ENCODE measurements around the gene ROR1. TPM values are rescaled to one million over a fixed set of nuclear protein-coding genes. Genes with fewer than 3 reads are reported as not detected.

ROR1 gene
- total and polyA plus RNA-seq, 2 of the 4 experiments (the other 2 are of a cell fraction): 4.4 to 10.0 TPM

DNA sequence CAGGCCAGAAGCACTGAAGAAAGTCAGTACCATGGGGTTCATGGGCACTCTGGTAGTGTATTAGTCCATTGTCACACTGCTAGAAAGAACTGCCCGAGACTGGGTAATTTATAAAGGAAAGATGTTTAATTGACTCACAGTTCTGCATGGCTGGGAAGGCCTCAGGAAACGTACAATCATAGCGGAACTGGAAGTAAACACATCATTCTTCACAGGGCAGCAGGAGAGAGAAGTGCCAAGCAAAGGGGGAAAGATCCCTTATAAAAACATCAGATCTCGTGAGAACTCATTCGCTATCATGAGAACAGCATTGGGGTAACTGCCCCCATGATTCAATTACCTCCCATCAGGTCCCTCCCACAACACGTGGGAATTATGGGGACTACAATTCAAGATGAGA, 20.2 kb upstream of the ROR1 start:
- Histone ChIP-seq H3K23ac (ENCODE audit: low read depth, low read length) (no peak overlapping the region), H2BK5ac (ENCODE audit: low read depth, low read length, poor library complexity, severe bottlenecking) (no peak overlapping the region), H3K9me1 (ENCODE audit: insufficient read depth, low read length) (no peaks in the 10 kb centered on the region), H3K56ac (ENCODE audit: extremely low read depth, insufficient read depth, low read length) (no peak overlapping the region), H3K79me1 (ENCODE audit: low read depth in 1 of 2, low read length in 2 of 2) (no peaks in the 10 kb centered on the region), H3K27ac (ENCODE audit: insufficient read depth, low read length) (no peak overlapping the region), H4K20me1 (ENCODE audit: insufficient read depth, low read length) (no peaks in the 10 kb centered on the region), H2AK5ac (ENCODE audit: low read depth, low read length) (no peak overlapping the region), H3K9ac (ENCODE audit: low read depth, low read length) (no peak overlapping the region), H3K4ac (ENCODE audit: low read depth, low read length) (no peak overlapping the region), H3K9me3 (ENCODE audit: control insufficient read depth, insufficient read depth, low read length) (no peaks in the 10 kb centered on the region), H3K4me1 (ENCODE audit: control insufficient read depth, insufficient read depth, low read length) (no peaks in the 10 kb centered on the region), H3K4me3 (ENCODE audit: insufficient read depth, low read depth, low read length) (no peak overlapping the region), H2BK15ac (ENCODE audit: low read depth, low read length) (no peak overlapping the region), H4K8ac (ENCODE audit: low read depth in 2 of 2, low read length in 2 of 2) (no peak overlapping the region), H3K18ac (ENCODE audit: low read depth, low read length) (no peak overlapping the region), H2BK20ac (ENCODE audit: low read depth, low read length) (no peak overlapping the region), H2AK9ac (replicated peaks; ENCODE audit: low read depth, low read length, poor library complexity) (no peak overlapping the region), H3K27me3 (ENCODE audit: control insufficient read depth, insufficient read depth, low read length) (peaks cover 7% of the 10 kb centered on the region), H4K5ac (ENCODE audit: low read depth, low read length) (no peak overlapping the region), H3K14ac (replicated peaks; ENCODE audit: low read depth, low read length) (no peak overlapping the region), H4K91ac (ENCODE audit: insufficient read depth, low read depth, low read length) (no peak overlapping the region), H3K4me2 (ENCODE audit: low read depth, low read length) (no peak overlapping the region), H2AFZ (replicated peaks; ENCODE audit: low read length, poor library complexity) (no peak overlapping the region), H2BK120ac (ENCODE audit: low read depth, low read length) (no peak overlapping the region), H3K36me3 (ENCODE audit: control insufficient read depth, insufficient read depth, low read length) (no peaks in the 10 kb centered on the region)
- DNase-seq (no peak), ATAC-seq (ENCODE audit: low read depth) (no peak)
- dilution Hi-C loops (cut with HindIII; ENCODE audit: low sequenced_read_pairs, unreplicated experiment): no loop called here
- POLR2A ChIA-PET (ENCODE audit: unreplicated experiment): no interaction called here
- WGBS, 2 experiments (ENCODE audit: extremely low coverage in 2 of 2, insufficient read length in 1 of 2): no CpG with 5 or more reads among the region's 6 CpGs
- no peak for TF ChIP-seq NFE2L2 (IDR thresholded peaks at IDR 0.05; ENCODE audit: low read depth, low read length)
- TF ChIP-seq BHLHE40 (IDR thresholded peaks at IDR 0.05; ENCODE audit: low read depth, low read length): no peak
- no peak for TF ChIP-seq FOS (IDR thresholded peaks at IDR 0.05; ENCODE audit: low read depth, low read length)
- no peak for TF ChIP-seq RCOR1 (IDR thresholded peaks at IDR 0.05; ENCODE audit: insufficient replicate concordance, low read length)
- in situ Hi-C loops (cut with MboI; ENCODE audit: low sequenced_read_pairs): no loop called here
- CTCF ChIA-PET: no interaction called here
- no TSS peak for BruUV-seq (replicated peaks)
- intact Hi-C loops (cut with micrococcal nuclease): no loop called here
